K562 (cell line): ENCODE data around the gene ZNF709. TPM values are rescaled to one million over a fixed set of nuclear protein-coding genes. Genes with fewer than 3 reads are reported as not detected.
A peak's percentile ranks its signal among the peaks of the same experiment; 100 is the strongest.

Experiments
- ATAC-seq: fragments of 200-7000 bp; cut with Tn5 transposase; 3 replicates; pipeline ENCODE4 v1.9.1; 2020; ENCODE audit warnings: moderate library complexity
- BruUV-seq: library from RNA; stranded (reverse); fragments of 400-500 nt; replicated peaks from 2 replicates; lab custom pipeline; 2021; lab: Mats Ljungman, UMichigan
- CTCF ChIA-PET: fragments of 300-600 bp; formaldehyde crosslinking; extraction: SDS; loops from one replicate; lab custom pipeline; 2021; ENCODE audit warnings: low intra/inter-chr PET ratio; lab: Yijun Ruan, JAX
- POLR2A ChIA-PET: fragments of 300-600, 350-650 bp; sonication (Branson Sonifier 250); formaldehyde crosslinking; extraction: SDS; loops from one replicate; lab custom pipeline; 2021; ENCODE audit warnings: antibody characterized with exemption, inconsistent platforms; lab: Yijun Ruan, JAX
- DNase-seq, 4 experiments: peaks; one replicate each; pipeline versions ENCODE4 v3.0.0 to v3.0.0-alpha.2; 2011 to 2018; ENCODE audit warnings: low spot score in 3 of 4, mixed read lengths in 3 of 4; ENCODE audit errors: extremely low read depth in 1 of 4
- FAIRE-seq: peaks from 2 replicates; lab custom pipeline; 2011; peaks lifted over from hg19 to GRCh38; lab: Jason Lieb, UNC
- H2AFZ ChIP-seq: 2 replicates; pipeline ENCODE4 v1.6.0; 2011; ENCODE audit warnings: low read depth, low read length, control low read depth, inconsistent platforms
- H3K27ac ChIP-seq: fragments of 200-600 bp; 3 replicates; pipeline ENCODE4 v1.8.0; 2011; ENCODE audit warnings: low read depth, mild to moderate bottlenecking, control low read depth, inconsistent platforms, low read length, moderate library complexity, mixed read lengths; ENCODE audit errors: extremely low read depth
- H3K27me3 ChIP-seq, 2 experiments: fragments of 300-600 bp in 1 of 2; 2 replicates in 1 of 2; 3 replicates in 1 of 2; pipeline versions ENCODE4 v1.6.0 to v1.8.0; 2011; ENCODE audit warnings: inconsistent platforms in 2 of 2, low read length in 2 of 2, mild to moderate bottlenecking in 1 of 2, mixed read lengths in 1 of 2, moderate library complexity in 1 of 2; ENCODE audit not compliant: control insufficient read depth in 2 of 2, insufficient read depth in 2 of 2
- H3K36me3 ChIP-seq: fragments of 300-600 bp; 3 replicates; pipeline ENCODE4 v1.8.0; 2011; ENCODE audit warnings: mild to moderate bottlenecking, low read length, inconsistent platforms; ENCODE audit not compliant: control insufficient read depth, insufficient read depth
- H3K4me1 ChIP-seq, 2 experiments: fragments of 200-600 bp in 1 of 2; replicated peaks in 1 of 2; 2 replicates in 1 of 2; 3 replicates in 1 of 2; pipeline versions ENCODE4 v1.5.1 to v1.8.0; 2011; ENCODE audit warnings: inconsistent platforms in 2 of 2, low read length in 2 of 2, mild to moderate bottlenecking in 1 of 2, mixed read lengths in 1 of 2, moderate library complexity in 1 of 2; ENCODE audit not compliant: control insufficient read depth in 2 of 2, insufficient read depth in 2 of 2
- H3K4me2 ChIP-seq: 2 replicates; pipeline ENCODE4 v1.6.1; 2011; ENCODE audit warnings: low read length, control low read depth, inconsistent platforms, mixed read lengths; ENCODE audit not compliant: insufficient read depth
- H3K4me3 ChIP-seq: fragments of 200-600 bp; sonication (generic), shearing (Covaris generic); 2 replicates; pipeline ENCODE4 v1.5.1; 2016; ENCODE audit warnings: control low read depth, inconsistent platforms
- H3K79me2 ChIP-seq: fragments of 200-600 bp; 3 replicates; pipeline ENCODE4 v1.8.0; 2011; ENCODE audit warnings: low read length, inconsistent platforms; ENCODE audit not compliant: control insufficient read depth, insufficient read depth
- H3K9ac ChIP-seq, 2 experiments: 2 replicates each; pipeline versions ENCODE4 v1.6.0 to v1.6.1; 2011; ENCODE audit warnings: low read depth in 2 of 2, low read length in 2 of 2, control low read depth in 1 of 2, inconsistent platforms in 1 of 2, mild to moderate bottlenecking in 1 of 2, mixed read lengths in 1 of 2; ENCODE audit not compliant: insufficient read depth in 1 of 2
- H3K9me1 ChIP-seq: one replicate; pipeline ENCODE4 v1.6.0; 2011; ENCODE audit warnings: inconsistent platforms, mild to moderate bottlenecking, low read length, moderate library complexity; ENCODE audit not compliant: control insufficient read depth, insufficient read depth
- H3K9me3 ChIP-seq: replicated peaks from 2 replicates; pipeline ENCODE4 v1.5.1; 2011; ENCODE audit warnings: low read depth, low read length, inconsistent platforms; ENCODE audit not compliant: control insufficient read depth, insufficient read depth
- H4K20me1 ChIP-seq: replicated peaks from 2 replicates; pipeline ENCODE4 v1.6.1; 2011; ENCODE audit warnings: low read length, inconsistent platforms, mixed read lengths; ENCODE audit not compliant: control insufficient read depth, insufficient read depth
- CTCF ChIP-seq, 3 experiments: IDR thresholded peaks in 2 of 3; conservative IDR thresholded peaks in 1 of 3; 2 replicates each; pipeline ENCODE4 v1.5.1; 2011 to 2012; ENCODE audit warnings: low read length in 3 of 3, mild to moderate bottlenecking in 3 of 3, control low read depth in 2 of 3, improper control_type of control experiment in 1 of 3, inconsistent platforms in 1 of 3, low read depth in 1 of 3, mixed read lengths in 1 of 3, moderate library complexity in 1 of 3; ENCODE audit not compliant: insufficient read depth in 2 of 3
- FOSL1 ChIP-seq: fragments of 200-800 bp; sonication (Bioruptor generic); conservative IDR thresholded peaks from 2 replicates; pipeline ENCODE4 v1.6.1; 2016; ENCODE audit warnings: missing genetic modification characterization, missing compliant biosample characterization
- HNRNPLL ChIP-seq: fragments of 200-400 bp; formaldehyde crosslinking; IDR thresholded peaks from 2 replicates; pipeline ENCODE4 v1.6.1; 2017; ENCODE audit warnings: low read length, low read depth, mild to moderate bottlenecking; ENCODE audit not compliant: poor library complexity, severe bottlenecking
- MAX ChIP-seq: sonication (generic); formaldehyde crosslinking; IDR thresholded peaks from 2 replicates; pipeline ENCODE4 v1.9.0; 2022; ENCODE audit warnings: mild to moderate bottlenecking, missing genetic modification reagents
- MTA3 ChIP-seq: fragments of 450-650 bp; formaldehyde crosslinking; IDR thresholded peaks from 2 replicates; pipeline ENCODE4 v1.6.1; 2017; ENCODE audit warnings: mild to moderate bottlenecking, borderline replicate concordance
- PHF20 ChIP-seq: fragments of 450-650 bp; IDR thresholded peaks from 2 replicates; pipeline ENCODE4 v1.6.1; 2018; ENCODE audit not compliant: partially characterized antibody
- POLR2G ChIP-seq: fragments of 200-400 bp; formaldehyde crosslinking; IDR thresholded peaks from 2 replicates; pipeline ENCODE4 v1.6.1; 2017; ENCODE audit warnings: low read depth, mild to moderate bottlenecking, antibody characterized with exemption, low read length, moderate library complexity
- PRPF4 ChIP-seq: fragments of 200-400 bp; formaldehyde crosslinking; IDR thresholded peaks from one replicate; pipeline ENCODE4 v1.6.1; 2017; ENCODE audit warnings: low read length, low read depth, mild to moderate bottlenecking; ENCODE audit not compliant: insufficient read depth, poor library complexity, severe bottlenecking
- SIN3A ChIP-seq, 2 experiments: fragments of 150-350 bp in 1 of 2; IDR thresholded peaks; 2 replicates each; pipeline ENCODE4 v1.6.1; 2011 to 2016; ENCODE audit warnings: borderline replicate concordance in 2 of 2, low read depth in 2 of 2, low read length in 2 of 2, mild to moderate bottlenecking in 2 of 2, moderate library complexity in 2 of 2; ENCODE audit not compliant: control insufficient read depth in 1 of 2
- TBP ChIP-seq: optimal IDR thresholded peaks from 2 replicates; pipeline ENCODE3; 2011; ENCODE audit warnings: low read depth, low read length, improper control_type of control experiment
- YY1 ChIP-seq, 3 experiments: IDR thresholded peaks; 2 replicates each; pipeline ENCODE4 v1.6.1; 2011; ENCODE audit warnings: low read length in 2 of 3, mild to moderate bottlenecking in 2 of 3, moderate library complexity in 2 of 3, borderline replicate concordance in 1 of 3, control low read depth in 1 of 3, low read depth in 1 of 3; ENCODE audit not compliant: insufficient read depth in 3 of 3, insufficient replicate concordance in 2 of 3, control insufficient read depth in 1 of 3, insufficient read length in 1 of 3; ENCODE audit errors: extremely low read depth in 1 of 3
- ZBTB11 ChIP-seq, 3 experiments: fragments of 200-800 bp in 1 of 3; fragments of 250-450 bp in 1 of 3; fragments of 450-650 bp in 1 of 3; sonication (Bioruptor Pico) in 1 of 3; sonication (Bioruptor generic) in 1 of 3; formaldehyde crosslinking in 1 of 3; IDR thresholded peaks; 2 replicates each; pipeline versions ENCODE4 v1.6.1 to v1.8.0; 2016 to 2022; ENCODE audit warnings: mild to moderate bottlenecking in 2 of 3, missing genetic modification characterization in 2 of 3, missing compliant biosample characterization in 1 of 3, moderate library complexity in 1 of 3
- WGBS: fragments of 100-300 bp; shearing (Covaris generic); methylation state at CpG from one replicate; pipeline ENCODE4 v1.1.6; 2016; ENCODE audit warnings: low coverage, mixed read lengths; ENCODE audit not compliant: insufficient coverage; ENCODE audit errors: missing lambda C conversion rate; 5-methylcytosine and 5-hydroxymethylcytosine counted together
- in situ Hi-C: fragments of 300-500 bp; cut with MboI; formaldehyde crosslinking; loops from 4 replicates; pipeline ENCODE4 v1.15.0; 2018; ENCODE audit warnings: inconsistent platforms, mixed read lengths
- intact Hi-C: fragments of 100-400 bp; cut with micrococcal nuclease; formaldehyde crosslinking; loops from 2 replicates; pipeline ENCODE4 v1.14.2; 2022
- polyA plus RNA-seq, 8 experiments: library from polyadenylated mRNA; depleted of rRNA in 4 of 8; stranded (reverse) in 5 of 8; unstranded in 3 of 8; fragments of >200 nt; fragmentation: Nextera tagmentation in 2 of 8; fragmentation: Illumina TruSeq in 1 of 8; extraction: Ambion mirVana in 2 of 8; extraction: Trizol in 1 of 8; gene quantifications; 2 replicates each; pipeline versions ENCODE4 v1.2.1 to v1.2.3, GENCODE V29; 2011 to 2014; ENCODE audit warnings: inconsistent platforms in 1 of 8, missing spikeins in 1 of 8
- total RNA-seq, 7 experiments: library from RNA; depleted of rRNA in 6 of 7; stranded (reverse); fragments of >200 nt in 6 of 7; fragmentation: Illumina TruSeq in 2 of 7; extraction: Trizol in 2 of 7; gene quantifications; 2 replicates each; pipeline versions ENCODE4 v1.2.1 to v1.2.3, GENCODE V29; 2011 to 2021; ENCODE audit warnings: low replicate concordance in 1 of 7

Gene ZNF709
- total and polyA plus RNA-seq, 9 of the 15 experiments (the other 6 are each of a cell fraction or from before 2014, with no cell fraction given): 0.07 to 0.69 (median 0.18) TPM

GRCh38 chr19:12495002-12495802 is 10.6 kb upstream of the ZNF709 start:
- H3K4me1 ChIP-seq: peaks cover 3 to 8% of the 10 kb centered on the region in 2 experiments; a peak in 3 of 5 replicates
- peak overlapping the region; percentile 88 for H2AFZ ChIP-seq
- DNase-seq: peak; percentile 71 to 88 (median 81)
- peak overlapping the region; percentile 78 to 88 for H3K9ac ChIP-seq
- ChIA-PET CTCF (no interaction called here), POLR2A (interaction anchor here (0.5 to 1.8 kb wide), 7 partner anchors 9 to 543 kb away, joined by 3 to 6 read pairs (median 4); partner anchors contain the start of genes ZNF442, ZNF443 and ZNF709)
- H3K4me3 ChIP-seq: peak overlapping the region; percentile 49
- H3K36me3 ChIP-seq: no peaks in the 10 kb centered on the region
- intact Hi-C loops (no loop called here), in situ Hi-C loops (no loop called here)
- no peaks in the 10 kb centered on the region for H4K20me1 ChIP-seq
- no peaks in the 10 kb centered on the region for H3K79me2 ChIP-seq
- peak overlapping the region; percentile 83 for H3K27ac ChIP-seq
- 33% methylated on average over 44 of the region's 51 CpGs for WGBS
- no peaks in the 10 kb centered on the region; a peak in 1 of 5 replicates for H3K27me3 ChIP-seq
- FAIRE-seq: peak; percentile 89
- no peaks in the 10 kb centered on the region; the same call in 1 of the 2 replicates for H3K9me3 ChIP-seq
- no TSS peak for BruUV-seq
- H3K4me2 ChIP-seq: peak overlapping the region; percentile 73
- no peaks in the 10 kb centered on the region for H3K9me1 ChIP-seq
- ATAC-seq: peak; percentile 99
- TF ChIP-seq MAX (CRISPR knock-in tag): peak; percentile 60
- TF ChIP-seq TBP: peak; percentile 80
- peak; percentile 57 for TF ChIP-seq FOSL1 (tag)
- TF ChIP-seq PHF20: peak; percentile 76
- peak in 1 of 2 experiments; percentile 19; a peak in 1 of 4 replicates for TF ChIP-seq SIN3A (IDR thresholded peaks at IDR 0.05; ENCODE audit: borderline replicate concordance in 2 of 2, control insufficient read depth in 1 of 2, low read depth in 2 of 2, low read length in 2 of 2)
- TF ChIP-seq POLR2G: peak; percentile 91
- TF ChIP-seq HNRNPLL: peak; percentile 42
- peak in 1 of 3 experiments; percentile 41; a peak in 2 of 6 replicates for TF ChIP-seq ZBTB11 (CRISPR knock-in tag; IDR thresholded peaks at IDR 0.05)
- no peak for TF ChIP-seq PRPF4
- TF ChIP-seq MTA3: peak; percentile 47; the same call in 1 of the 2 replicates
- TF ChIP-seq CTCF (IDR thresholded peaks at IDR 0.05 in 2 of 3, conservative IDR thresholded peaks at IDR 0.05 in 1 of 3; ENCODE audit: insufficient read depth in 2 of 3, low read depth in 1 of 3, low read length in 3 of 3): peak; percentile 49 to 60 (median 54)
- TF ChIP-seq YY1 (IDR thresholded peaks at IDR 0.05; ENCODE audit: borderline replicate concordance in 1 of 3, control insufficient read depth in 1 of 3, extremely low read depth in 1 of 3, insufficient read depth in 3 of 3, insufficient read length in 1 of 3, insufficient replicate concordance in 2 of 3, low read depth in 1 of 3, low read length in 2 of 3): peak in 2 of 3 experiments; percentile 12 to 34
